Esophagus squamous epithelium (tissue), 5 donors: ENCODE data around the gene PRR5L. TPM values are rescaled to one million over a fixed set of nuclear protein-coding genes. Genes with fewer than 3 reads are reported as not detected.
A peak's percentile ranks its signal among the peaks of the same experiment; 100 is the strongest.

Experiments used
- DNase-seq: peaks from one replicate; lab custom pipeline; 2025; lab: John Stamatoyannopoulos, UW
- H3K27ac ChIP-seq, 4 donors: fragments of 200-600 bp; sonication (generic); one replicate each; pipeline ENCODE4 v1.5.1; 2016 to 2019; ENCODE audit warnings: mild to moderate bottlenecking in 1 of 4
- H3K27me3 ChIP-seq, 4 donors: fragments of 200-600 bp; sonication (generic); 1 replicate in 3 of 4; 2 replicates in 1 of 4; pipeline versions ENCODE4 v1.5.1 to v1.6.0; 2017 to 2021; ENCODE audit warnings: antibody characterized with exemption in 1 of 4
- H3K36me3 ChIP-seq, 3 donors: fragments of 200-600 bp; sonication (generic); one replicate each; pipeline ENCODE4 v1.5.1; 2016 to 2019
- H3K4me1 ChIP-seq, 3 donors: fragments of 200-600 bp; sonication (generic); one replicate each; pipeline ENCODE4 v1.5.1; 2017 to 2019
- H3K4me3 ChIP-seq, 4 donors: fragments of 200-600 bp; sonication (generic); 1 replicate in 3 of 4; 2 replicates in 1 of 4; pipeline ENCODE4 v1.5.1; 2016 to 2019; ENCODE audit warnings: mild to moderate bottlenecking in 2 of 4, moderate library complexity in 1 of 4
- H3K9me3 ChIP-seq, 3 donors: fragments of 200-600 bp; sonication (generic); one replicate each; pipeline ENCODE4 v1.5.1; 2016 to 2019
- POLR2A ChIP-seq, 4 donors: fragments of 450-650 bp; IDR thresholded peaks; one replicate each; pipeline ENCODE4 v1.6.1; 2017; ENCODE audit warnings: antibody characterized with exemption in 4 of 4, mild to moderate bottlenecking in 4 of 4, moderate library complexity in 3 of 4
- WGBS, 2 donors: methylation state at CpG; one replicate each; pipeline ENCODE4 v1.1.5; 2018; 5-methylcytosine and 5-hydroxymethylcytosine counted together
- intact Hi-C: fragments of 100-400 bp; cut with DNase I; formaldehyde crosslinking; loops from one replicate; pipeline ENCODE4 v1.15.0; 2022
- total RNA-seq, 4 donors: library from RNA; depleted of rRNA; stranded (reverse); fragments of >200 nt; gene quantifications; one replicate each; pipeline ENCODE4 v1.1.0, GENCODE V29; 2016
- TF ChIP-seq, protein P1 (sequence below), 6 experiments: fragments of 450-650 bp in 4 of 6; fragments of 200-600 bp in 2 of 6; sonication (generic) in 2 of 6; IDR thresholded peaks; one replicate each; pipeline ENCODE4 v1.5.1; 2016 to 2019; ENCODE audit warnings: antibody characterized with exemption in 6 of 6, mild to moderate bottlenecking in 4 of 6, moderate library complexity in 4 of 6
- donor health status: DM: yes; HTN: yes; CAD: no.

The PRR5L gene
- total RNA-seq, 4 donors from 2014 or later, result 1.4 to 5.7 (median 1.8) TPM

- Histone ChIP-seq H3K9me3 (no peaks in the 10 kb centered on the region), H3K27me3 (peaks cover 0 to under 1% (median 0%) of the 10 kb centered on the region in 4 donors), H3K4me3 (no peak overlapping the region), H3K4me1 (peaks cover 0 to 12% (median 0%) of the 10 kb centered on the region in 3 donors), H3K36me3 (no peaks in the 10 kb centered on the region), H3K27ac (no peak overlapping the region)
- TF ChIP-seq POLR2A (IDR thresholded peaks at IDR 0.05), result no peak
- TF ChIP-seq, protein P1, sequence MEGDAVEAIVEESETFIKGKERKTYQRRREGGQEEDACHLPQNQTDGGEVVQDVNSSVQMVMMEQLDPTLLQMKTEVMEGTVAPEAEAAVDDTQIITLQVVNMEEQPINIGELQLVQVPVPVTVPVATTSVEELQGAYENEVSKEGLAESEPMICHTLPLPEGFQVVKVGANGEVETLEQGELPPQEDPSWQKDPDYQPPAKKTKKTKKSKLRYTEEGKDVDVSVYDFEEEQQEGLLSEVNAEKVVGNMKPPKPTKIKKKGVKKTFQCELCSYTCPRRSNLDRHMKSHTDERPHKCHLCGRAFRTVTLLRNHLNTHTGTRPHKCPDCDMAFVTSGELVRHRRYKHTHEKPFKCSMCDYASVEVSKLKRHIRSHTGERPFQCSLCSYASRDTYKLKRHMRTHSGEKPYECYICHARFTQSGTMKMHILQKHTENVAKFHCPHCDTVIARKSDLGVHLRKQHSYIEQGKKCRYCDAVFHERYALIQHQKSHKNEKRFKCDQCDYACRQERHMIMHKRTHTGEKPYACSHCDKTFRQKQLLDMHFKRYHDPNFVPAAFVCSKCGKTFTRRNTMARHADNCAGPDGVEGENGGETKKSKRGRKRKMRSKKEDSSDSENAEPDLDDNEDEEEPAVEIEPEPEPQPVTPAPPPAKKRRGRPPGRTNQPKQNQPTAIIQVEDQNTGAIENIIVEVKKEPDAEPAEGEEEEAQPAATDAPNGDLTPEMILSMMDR (IDR thresholded peaks at IDR 0.05), result no peak
- WGBS, 2 donors, result 47 to 50% methylated on average over 2 to 5 of the region's 5 CpGs
- no peak for DNase-seq
- intact Hi-C loops, result loop anchor here (10.0 kb wide), 1 partner anchor 428 kb away; no protein-coding TSS in a partner anchor
These were observed 42.9 kb upstream of the PRR5L start for GRCh38 chr11:36253238-36253637.

DNA sequence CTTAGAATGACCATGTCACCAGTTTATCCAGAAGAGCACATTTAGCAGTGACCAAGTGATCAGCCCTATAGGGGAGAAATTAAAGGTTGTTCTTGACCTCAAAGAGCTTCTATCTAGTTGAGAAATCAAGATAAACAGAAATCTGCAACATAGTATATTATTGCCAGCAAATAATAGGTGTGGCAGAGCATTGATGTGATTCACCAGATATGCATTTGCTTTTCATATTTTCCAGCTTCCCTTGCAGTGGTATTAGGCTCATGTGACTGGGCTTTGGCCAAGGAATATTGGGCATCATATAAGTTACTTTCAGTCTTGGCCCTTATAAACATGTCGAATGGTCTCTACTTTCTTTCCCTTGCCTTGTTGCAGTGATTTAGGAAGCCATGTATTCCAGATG lies 41.4 kb upstream of the PRR5L start:
- TF ChIP-seq, protein P1 (IDR thresholded peaks at IDR 0.05), result no peak
- TF ChIP-seq POLR2A (IDR thresholded peaks at IDR 0.05), result no peak
- intact Hi-C loops, result loop anchor here (10.0 kb wide), 1 partner anchor 430 kb away; no protein-coding TSS in a partner anchor
- H3K4me1 ChIP-seq, result peaks cover 0 to 3% (median 0%) of the 10 kb centered on the region in 3 donors
- H3K4me3 ChIP-seq, result no peak overlapping the region
- no peak overlapping the region for H3K27ac ChIP-seq
- 67 to 71% methylated on average over 1 of the region's 1 CpG for WGBS, 2 donors
- H3K27me3 ChIP-seq, result peaks cover 0 to 4% (median 0%) of the 10 kb centered on the region in 4 donors
- no peaks in the 10 kb centered on the region for H3K9me3 ChIP-seq
- DNase-seq, result no peak
- H3K36me3 ChIP-seq, result no peaks in the 10 kb centered on the region

- TF ChIP-seq, protein P1 (IDR thresholded peaks at IDR 0.05), result no peak
- no peak for TF ChIP-seq POLR2A (IDR thresholded peaks at IDR 0.05)
- H3K27ac ChIP-seq, result no peak overlapping the region
- no peaks in the 10 kb centered on the region for H3K4me1 ChIP-seq
These were observed 38.7 kb upstream of the PRR5L start for GRCh38 chr11:36257351-36257750.

DNA sequence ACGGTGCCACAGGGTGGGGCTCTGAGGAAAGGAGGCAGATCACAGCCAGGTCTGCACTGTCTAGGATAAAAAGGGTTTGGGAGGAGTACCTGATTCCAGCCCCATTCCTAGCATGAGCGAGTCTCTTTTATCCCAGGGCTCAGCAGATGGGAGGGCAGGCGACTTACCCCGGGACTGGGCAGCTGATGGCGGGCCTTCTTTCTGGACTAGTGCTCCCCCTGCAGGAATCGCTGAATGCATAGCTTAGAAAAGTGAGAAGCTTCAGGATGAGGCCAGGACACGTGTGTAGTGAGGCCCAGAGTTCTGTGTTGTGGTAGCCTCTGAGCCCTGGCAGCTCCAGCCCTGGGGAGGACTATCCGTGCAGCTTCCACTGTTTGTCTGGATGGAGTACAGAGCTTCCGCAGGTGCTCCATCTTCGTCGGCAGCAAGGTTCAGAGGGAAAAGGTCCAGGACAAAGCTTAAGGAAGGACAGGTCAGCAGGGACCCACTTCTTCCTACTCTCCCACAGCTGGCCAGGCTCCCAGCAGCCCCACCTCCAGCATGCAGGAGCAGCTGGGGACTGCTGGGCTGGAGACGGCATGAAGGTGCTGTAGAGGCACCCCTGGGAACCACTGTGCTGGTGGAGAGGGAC lies 37.2 kb upstream of the PRR5L start:
- Histone ChIP-seq H3K4me3 (no peak overlapping the region), H3K9me3 (no peaks in the 10 kb centered on the region), H3K27me3 (peaks cover 0 to 4% (median 0%) of the 10 kb centered on the region in 4 donors), H3K27ac (no peak overlapping the region), H3K36me3 (no peaks in the 10 kb centered on the region), H3K4me1 (no peaks in the 10 kb centered on the region)
- WGBS, 2 donors, result 29 to 75% methylated on average over 1 to 8 of the region's 12 CpGs
- DNase-seq, result no peak
- TF ChIP-seq, protein P1 (IDR thresholded peaks at IDR 0.05), result peak in 5 of 6 experiments; percentile 39 to 77 (median 53)
- TF ChIP-seq POLR2A (IDR thresholded peaks at IDR 0.05), result no peak
- intact Hi-C loops, result loop anchor here (10.0 kb wide), 1 partner anchor 434 kb away; no protein-coding TSS in a partner anchor

More at GRCh38 chr11:36257351-36257750, 38.7 kb upstream of the PRR5L start:
- no peaks in the 10 kb centered on the region for H3K36me3 ChIP-seq
- intact Hi-C loops, result loop anchor here (10.0 kb wide), 1 partner anchor 433 kb away; no protein-coding TSS in a partner anchor
- 76 to 85% methylated on average over 3 to 4 of the region's 5 CpGs for WGBS, 2 donors
- H3K27me3 ChIP-seq, result peaks cover 0 to 4% (median 0%) of the 10 kb centered on the region in 4 donors
- H3K9me3 ChIP-seq, result no peaks in the 10 kb centered on the region
- DNase-seq, result no peak
- no peak overlapping the region for H3K4me3 ChIP-seq

GRCh38 chr11:36261094-36261493 lies 35.0 kb upstream of the PRR5L start:
- no peaks in the 10 kb centered on the region for H3K9me3 ChIP-seq
- H3K27ac ChIP-seq, result no peak overlapping the region
- no peaks in the 10 kb centered on the region for H3K4me1 ChIP-seq
- TF ChIP-seq, protein P1 (IDR thresholded peaks at IDR 0.05), result no peak
- no peak for TF ChIP-seq POLR2A (IDR thresholded peaks at IDR 0.05)
- WGBS, 2 donors, result 94 to 96% methylated on average over 4 of the region's 4 CpGs
- peaks cover 0 to 4% (median 0%) of the 10 kb centered on the region in 4 donors for H3K27me3 ChIP-seq
- H3K36me3 ChIP-seq, result no peaks in the 10 kb centered on the region
- no peak overlapping the region for H3K4me3 ChIP-seq
- no peak for DNase-seq
- intact Hi-C loops, result no loop called here
